HG02970 (cell line): ENCODE measurements around the gene FAM90A1.
"Not testable (repeated sequence)": the region's sequence is repeated elsewhere in the genome, so short reads cannot be mapped to it uniquely, and the experiment has no call there.

ENCODE experiments used
- ATAC-seq: cut with Tn5 transposase; IDR thresholded peaks from one replicate; pipeline ENCODE4 v1.9.1; 2021; ENCODE audit warnings: mild to moderate bottlenecking, moderate library complexity, moderate number of reproducible peaks; ENCODE audit not compliant: unreplicated experiment, low FRiP score

Gene FAM90A1, protein sequence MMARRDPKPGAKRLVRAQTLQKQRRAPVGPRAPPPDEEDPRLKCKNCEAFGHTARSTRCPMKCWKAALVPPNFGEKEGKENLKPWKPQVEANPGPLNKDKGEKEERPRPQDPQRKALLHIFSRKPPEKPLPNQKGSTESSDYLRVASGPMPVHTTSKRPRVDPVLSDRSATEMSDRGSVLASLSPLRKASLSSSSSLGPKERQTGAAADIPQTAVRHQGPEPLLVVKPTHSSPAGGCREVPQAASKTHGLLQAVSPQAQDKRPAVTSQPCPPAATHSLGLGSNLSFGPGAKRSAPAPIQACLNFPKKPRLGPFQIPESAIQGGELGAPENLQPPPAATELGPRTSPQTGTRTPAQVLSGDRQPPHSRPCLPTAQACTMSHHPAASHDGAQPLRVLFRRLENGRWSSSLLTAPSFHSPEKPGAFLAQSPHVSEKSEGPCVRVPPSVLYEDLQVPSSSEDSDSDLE

DNA sequence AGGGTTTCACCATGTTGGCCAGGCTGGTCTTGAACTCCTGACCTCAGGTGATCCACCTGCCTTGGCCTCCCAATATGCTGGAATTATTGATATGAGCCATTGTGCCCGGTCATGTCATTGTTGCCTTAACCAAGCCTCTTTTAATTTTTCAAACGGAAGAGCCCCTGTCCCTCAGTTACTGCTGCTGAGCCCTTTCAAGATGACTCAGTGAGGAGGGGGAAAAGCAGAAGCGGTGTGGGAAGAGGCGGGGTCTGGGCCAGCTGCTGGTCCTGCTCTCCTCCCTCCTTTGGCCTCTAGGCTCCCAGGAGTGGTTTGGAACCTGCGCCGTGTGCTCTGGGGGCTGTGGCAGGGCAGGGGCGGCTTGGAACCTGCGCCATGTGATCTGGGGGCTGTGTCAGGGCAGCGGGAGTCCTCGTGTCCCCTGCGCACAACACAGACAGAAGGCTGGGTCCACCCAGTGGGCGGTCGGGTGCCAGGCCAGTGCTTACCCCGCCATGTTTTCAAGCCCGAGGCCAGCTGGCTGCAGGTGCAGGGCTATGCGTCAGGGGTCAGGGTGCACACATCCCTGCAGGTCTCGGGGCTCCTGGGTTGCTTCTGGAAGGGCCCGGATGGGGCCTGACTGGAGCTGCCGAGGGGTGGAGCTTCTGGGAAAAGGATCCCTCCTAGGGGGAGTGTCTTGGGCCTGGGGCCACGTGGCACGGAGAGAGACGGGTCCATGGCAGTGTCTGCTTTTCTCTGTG is at the start of gene FAM90A1:
TSS of gene FAM90A1 (minus strand) at position 627 of the 740 bp plus-strand sequence. CDS start 2,786 bp downstream, outside the sequence.
- not testable (repeated sequence) for ATAC-seq

GRCh38 chr12:8276397-8276796 is 49.0 kb upstream of the FAM90A1 start:
- ATAC-seq = not testable (repeated sequence)

- ATAC-seq = not testable (repeated sequence)
Measured at GRCh38 chr12:8266706-8267105, 39.3 kb upstream of the FAM90A1 start.

DNA sequence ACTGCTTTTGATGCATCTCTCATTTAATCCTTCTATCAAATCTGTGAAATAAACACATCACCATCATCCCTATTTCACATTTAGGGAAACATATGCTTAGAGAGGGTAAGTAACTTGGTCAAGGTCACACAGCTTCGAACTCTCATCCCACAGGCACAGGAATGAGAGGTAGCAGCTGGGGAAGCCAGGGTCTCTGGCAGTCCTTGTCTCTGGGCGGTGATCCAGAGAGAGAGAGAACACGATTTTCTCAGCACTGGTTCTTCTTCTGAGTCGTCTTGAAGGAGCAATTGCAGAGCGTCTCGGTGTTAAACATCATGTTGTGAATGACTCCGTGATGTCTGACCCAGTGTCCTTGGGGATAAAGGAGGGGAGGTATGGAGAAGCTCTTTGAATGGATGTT is 36.8 kb upstream of the FAM90A1 start:
- ATAC-seq = not testable (repeated sequence)

- ATAC-seq = not testable (repeated sequence)
Measured at GRCh38 chr12:8261111-8261554, 33.7 kb upstream of the FAM90A1 start.

- ATAC-seq = not testable (repeated sequence)
Measured at GRCh38 chr12:8256356-8256755, 28.9 kb upstream of the FAM90A1 start.

DNA sequence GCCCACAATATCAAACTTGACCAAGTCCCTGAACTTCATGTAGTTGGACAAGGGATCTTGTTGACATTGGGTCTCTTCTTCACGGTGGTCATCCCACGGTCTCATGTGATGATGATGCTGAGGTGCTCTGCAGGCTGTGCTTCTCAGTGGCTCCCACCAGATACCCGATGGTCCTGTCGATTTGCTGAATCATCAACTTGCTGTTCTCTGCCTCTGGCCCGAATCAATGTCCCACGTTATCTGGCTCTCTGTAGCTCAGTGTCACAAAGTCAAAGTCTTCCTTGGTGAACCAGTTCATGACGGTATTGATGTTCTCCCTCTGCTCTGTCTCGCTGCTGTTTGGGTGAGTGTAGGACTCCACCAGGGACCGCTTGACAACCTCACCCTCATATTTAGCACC is 27.3 kb upstream of the FAM90A1 start:
- not testable (repeated sequence) for ATAC-seq

DNA sequence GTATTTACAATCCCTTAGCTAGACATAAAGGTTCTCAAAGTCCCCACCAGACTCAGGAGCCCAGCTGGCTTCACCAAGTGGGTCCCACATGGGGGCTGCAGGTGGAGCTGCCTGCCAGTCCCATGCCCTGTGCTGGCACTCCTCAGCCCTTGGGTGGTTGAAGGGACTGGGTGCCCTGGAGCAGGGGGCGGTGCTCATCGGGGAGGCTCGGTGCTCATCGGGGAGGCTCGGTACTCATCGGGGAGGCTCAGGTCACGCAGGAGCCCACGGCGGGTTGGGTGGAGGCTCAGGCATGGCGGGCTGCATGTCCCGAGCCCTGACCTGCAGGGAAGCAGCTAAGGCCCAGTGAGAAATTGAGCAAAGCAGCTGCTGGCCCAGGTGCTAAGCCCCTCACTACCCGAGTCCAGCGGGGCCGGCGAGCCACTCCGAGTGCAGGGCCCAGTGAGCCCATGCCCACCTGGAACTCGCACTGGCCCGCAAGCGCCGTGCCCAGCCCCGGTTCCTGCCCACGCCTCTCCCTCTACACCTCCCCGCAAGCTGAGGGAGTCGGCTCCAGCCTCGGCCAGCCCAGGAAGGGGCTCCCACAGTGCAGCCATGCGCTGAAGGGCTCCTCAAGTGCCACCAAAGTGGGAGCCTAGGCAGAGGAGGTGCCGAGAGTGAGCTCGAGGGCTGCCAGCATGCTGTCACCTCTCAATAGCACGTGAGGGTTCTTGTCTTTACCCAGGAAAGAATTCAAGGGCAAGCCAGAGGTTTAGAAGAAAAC is 24.8 kb upstream of the FAM90A1 start:
- ATAC-seq = not testable (repeated sequence)

- not testable (repeated sequence) for ATAC-seq
Measured at GRCh38 chr12:8251616-8252015, 24.2 kb upstream of the FAM90A1 start.

GRCh38 chr12:8246941-8247535 is 19.6 kb upstream of the FAM90A1 start:
- not testable (repeated sequence) for ATAC-seq

GRCh38 chr12:8243682-8244161 is 16.3 kb upstream of the FAM90A1 start:
- ATAC-seq = not testable (repeated sequence)

- ATAC-seq = peak; percentile 81
Measured at GRCh38 chr12:8242880-8243681, 15.7 kb upstream of the FAM90A1 start.

GRCh38 chr12:8242622-8242879 is 15.1 kb upstream of the FAM90A1 start:
- ATAC-seq = not testable (repeated sequence)

GRCh38 chr12:8241917-8242621 is 14.7 kb upstream of the FAM90A1 start:
- not testable (repeated sequence) for ATAC-seq

DNA sequence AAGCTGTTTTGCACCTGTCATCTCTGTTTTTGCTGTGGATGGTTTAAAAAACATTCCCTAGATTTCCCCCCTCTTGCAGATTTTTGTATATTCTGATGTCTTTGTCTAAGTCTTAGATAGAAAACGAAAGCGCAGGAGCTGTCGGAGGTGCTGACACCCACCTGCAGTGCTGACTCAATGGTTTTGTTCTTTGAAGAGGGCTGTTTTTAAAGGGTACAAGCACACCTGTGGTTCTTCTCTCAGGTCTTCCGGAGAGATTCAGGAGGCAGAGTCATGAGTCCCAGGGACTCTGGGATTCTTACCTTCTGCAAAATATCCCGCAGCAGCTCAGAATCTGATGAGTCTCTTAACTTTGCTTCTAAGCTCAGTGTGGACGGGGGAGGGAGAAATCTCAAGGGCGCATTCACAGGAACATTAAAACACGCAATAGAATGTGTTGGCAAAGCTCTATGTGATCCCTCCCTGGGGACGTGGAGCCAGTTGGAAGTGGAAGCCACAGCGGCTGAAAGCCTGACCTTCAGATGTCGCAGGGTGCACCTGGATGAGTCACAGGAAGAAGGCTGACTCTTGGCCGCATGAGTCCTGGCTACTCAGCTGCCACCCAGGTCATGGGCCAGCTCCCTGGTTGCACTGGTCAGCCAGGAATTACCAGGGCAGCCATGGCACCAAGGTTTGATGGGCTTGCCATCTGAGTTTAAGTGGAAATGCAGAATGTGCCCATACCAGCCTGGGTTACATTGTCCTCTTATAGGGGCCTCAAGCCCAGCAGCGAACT is 13.1 kb upstream of the FAM90A1 start:
- not testable (repeated sequence) for ATAC-seq

DNA sequence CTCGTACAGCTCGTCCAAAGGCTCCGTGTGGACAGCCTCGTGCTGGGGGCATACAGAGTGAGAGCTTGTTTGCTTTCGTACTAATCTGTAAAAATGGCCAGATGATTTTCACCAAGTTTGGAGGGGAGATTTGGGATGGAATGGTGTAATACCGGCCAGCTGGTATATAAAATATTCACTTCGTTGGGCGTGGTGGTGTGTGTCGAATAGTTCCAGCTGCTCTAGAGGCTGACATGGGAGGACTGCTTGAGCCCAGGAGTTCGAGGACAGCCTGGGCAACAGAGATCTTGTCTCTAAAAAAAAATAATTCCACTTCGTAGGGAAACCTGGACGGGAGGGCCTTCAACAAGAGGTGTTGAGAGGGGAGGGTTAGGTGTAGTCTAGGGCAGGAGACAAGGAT is 9.6 kb upstream of the FAM90A1 start:
- not testable (repeated sequence) for ATAC-seq

- not testable (repeated sequence) for ATAC-seq
Measured at GRCh38 chr12:8235316-8236157, 8.1 kb upstream of the FAM90A1 start.
